MM.1S (cell line): ENCODE data around the gene HOXD8.

Experiments used
- CTCF ChIP-seq: fragments of 300-600 bp; sonication (generic); IDR thresholded peaks from 2 replicates; pipeline ENCODE4 v1.5.1; 2016; ENCODE audit warnings: antibody characterized with exemption, low read length, mixed read lengths
- EZH2 ChIP-seq: fragments of 300-600 bp; sonication (generic); optimal IDR thresholded peaks from 2 replicates; pipeline ENCODE3; 2017; ENCODE audit warnings: low read depth, mild to moderate bottlenecking, antibody characterized with exemption, low read length, mixed read lengths
- EZH2phosphoT487 ChIP-seq: fragments of 300-600 bp; sonication (generic); IDR thresholded peaks from 2 replicates; pipeline ENCODE4 v1.6.1; 2018; ENCODE audit warnings: antibody characterized with exemption, low read length

DNA sequence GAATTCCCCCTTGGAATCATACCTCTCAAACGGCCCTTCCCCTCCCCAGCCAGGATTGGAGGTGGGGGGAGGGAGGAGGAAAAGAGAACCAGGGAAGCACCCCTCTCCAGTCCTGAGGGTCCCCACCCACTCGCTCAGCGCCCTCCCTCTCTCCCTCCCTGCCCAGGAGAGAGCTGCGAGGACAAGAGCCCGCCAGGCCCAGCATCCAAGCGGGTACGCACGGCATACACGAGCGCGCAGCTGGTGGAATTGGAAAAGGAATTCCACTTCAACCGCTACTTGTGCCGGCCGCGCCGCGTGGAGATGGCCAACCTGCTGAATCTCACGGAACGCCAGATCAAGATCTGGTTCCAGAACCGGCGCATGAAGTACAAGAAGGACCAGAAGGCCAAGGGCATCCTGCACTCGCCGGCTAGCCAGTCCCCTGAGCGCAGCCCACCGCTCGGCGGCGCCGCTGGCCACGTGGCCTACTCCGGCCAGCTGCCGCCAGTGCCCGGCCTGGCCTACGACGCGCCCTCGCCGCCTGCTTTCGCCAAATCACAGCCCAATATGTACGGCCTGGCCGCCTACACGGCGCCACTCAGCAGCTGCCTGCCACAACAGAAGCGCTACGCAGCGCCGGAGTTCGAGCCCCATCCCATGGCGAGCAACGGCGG, 42.0 kb downstream of the HOXD8 start:
- TF ChIP-seq EZH2 = no peak
- no peak for TF ChIP-seq EZH2phosphoT487
- no peak for TF ChIP-seq CTCF
